HTERT RPE-1 (cell line): ENCODE results near the gene FBN3.

Experiments used
- in situ Hi-C: fragments of 300-500 bp; cut with MboI; formaldehyde crosslinking; loops from 4 replicates; pipeline ENCODE4 v1.14.3; 2020; ENCODE audit warnings: low sequenced_read_pairs

Gene FBN3

DNA sequence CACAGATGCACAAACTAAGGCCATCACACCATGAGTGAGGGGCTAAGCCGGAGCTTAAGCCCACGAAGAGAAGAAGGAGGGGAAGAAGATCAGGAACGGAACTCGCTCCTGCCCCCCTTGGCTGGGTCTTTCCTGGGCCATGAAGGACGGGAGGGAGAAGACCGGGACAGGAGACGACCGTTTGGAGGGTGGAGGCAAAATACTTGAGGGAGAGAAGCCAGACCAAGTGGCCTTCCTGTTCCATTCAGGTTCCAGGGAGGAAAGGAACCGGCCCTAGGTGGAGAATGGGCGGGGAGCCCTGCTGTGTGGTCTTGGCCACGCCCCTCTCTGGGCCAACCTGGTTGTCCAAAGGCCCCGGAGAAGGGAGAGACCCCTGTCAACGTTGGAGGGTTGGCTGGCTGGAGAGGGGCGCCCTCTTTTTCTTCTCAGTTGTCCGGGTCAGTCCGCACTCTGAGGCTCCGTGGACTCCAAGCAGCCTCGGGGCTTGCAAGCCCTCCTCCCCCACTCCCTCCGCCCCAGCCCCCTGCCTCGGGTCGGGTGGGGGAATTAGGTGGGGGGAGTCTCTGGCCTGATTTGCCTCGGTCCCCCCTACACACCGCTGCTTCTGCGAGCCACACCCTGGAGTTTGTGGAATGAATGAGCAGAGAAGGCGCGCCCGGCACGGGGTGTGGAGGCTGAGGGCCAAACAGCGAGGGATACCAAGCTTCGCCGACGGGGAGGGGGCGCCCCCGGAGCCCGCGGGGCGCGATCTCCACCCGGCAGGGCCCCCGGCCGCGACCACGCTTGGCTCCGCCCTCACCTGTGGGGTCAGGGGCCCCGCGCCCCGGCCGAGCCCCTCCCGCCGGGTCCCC, 757 bp downstream of the FBN3 start:
- in situ Hi-C loops: no loop called here

DNA sequence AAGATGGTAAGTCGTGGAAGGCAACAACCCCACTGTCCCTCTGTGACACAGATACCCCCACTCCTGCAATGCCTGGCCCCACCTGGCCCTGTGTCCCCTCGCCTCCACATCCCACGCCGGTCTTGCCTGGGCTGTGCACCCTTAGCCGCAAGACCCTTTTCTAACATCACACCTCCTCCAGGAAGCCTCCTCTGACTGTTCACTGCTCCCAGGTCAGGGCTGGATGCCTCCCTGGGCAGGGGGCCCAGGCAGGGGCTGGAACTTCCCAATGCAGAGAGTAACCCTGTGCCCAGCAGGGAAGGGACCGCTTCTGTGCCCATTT, 1.3 kb downstream of the FBN3 start:
- in situ Hi-C loops: no loop called here

DNA sequence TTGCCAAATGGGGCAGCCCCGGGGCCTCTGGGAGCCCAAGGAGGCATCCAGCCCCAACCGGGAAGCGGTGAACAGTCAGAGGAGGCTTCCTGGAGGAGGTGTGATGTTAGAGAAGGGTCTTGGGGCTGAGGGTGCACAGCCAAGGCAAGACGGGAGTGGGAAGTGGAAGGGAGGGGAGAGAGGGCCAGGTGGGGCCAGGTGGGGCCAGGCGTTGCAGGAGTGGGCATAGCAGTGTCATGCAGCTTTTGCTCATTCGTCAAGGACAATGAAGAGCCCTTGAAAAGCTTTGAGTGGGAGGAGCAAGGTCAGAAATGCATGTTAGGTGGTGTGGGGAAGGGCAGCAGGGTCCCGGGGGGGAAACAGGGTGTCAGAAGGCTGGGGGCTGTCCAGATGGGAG, 1.8 kb downstream of the FBN3 start:
- in situ Hi-C loops: no loop called here

DNA sequence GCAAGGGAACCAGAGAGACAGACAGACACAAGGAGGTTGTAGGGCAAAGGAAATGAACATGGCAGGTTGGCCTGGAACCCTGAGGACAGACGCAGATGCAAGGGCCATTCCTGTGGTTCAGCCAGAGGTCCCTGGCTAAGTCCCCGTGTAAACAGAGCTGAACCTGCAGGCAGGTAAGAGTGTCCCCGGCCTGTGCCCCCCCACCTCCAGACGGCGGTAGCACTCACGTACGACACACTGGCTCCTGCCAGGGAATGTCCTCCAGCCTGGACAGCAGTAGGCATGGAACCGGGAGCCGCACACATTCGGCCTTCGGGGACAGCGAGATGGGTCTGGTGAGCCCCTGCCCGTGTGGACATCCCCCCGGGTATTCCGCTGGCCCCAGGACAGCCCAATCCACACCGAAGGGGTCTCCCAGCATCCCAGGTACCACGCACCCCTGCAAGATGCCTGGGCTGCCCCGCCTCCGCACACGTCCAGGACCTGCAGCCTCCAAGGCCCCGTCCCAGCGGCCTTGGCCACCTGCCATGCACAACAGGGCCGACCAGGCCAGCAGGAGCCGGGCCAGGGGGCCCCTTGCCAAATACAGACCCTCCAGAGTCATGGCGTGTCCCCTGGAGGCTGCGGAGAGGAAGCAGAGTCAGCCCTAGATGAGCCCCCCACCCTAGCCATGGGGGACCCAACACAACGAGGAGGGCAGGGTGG, 2.4 kb downstream of the FBN3 start:
- in situ Hi-C loops: no loop called here

DNA sequence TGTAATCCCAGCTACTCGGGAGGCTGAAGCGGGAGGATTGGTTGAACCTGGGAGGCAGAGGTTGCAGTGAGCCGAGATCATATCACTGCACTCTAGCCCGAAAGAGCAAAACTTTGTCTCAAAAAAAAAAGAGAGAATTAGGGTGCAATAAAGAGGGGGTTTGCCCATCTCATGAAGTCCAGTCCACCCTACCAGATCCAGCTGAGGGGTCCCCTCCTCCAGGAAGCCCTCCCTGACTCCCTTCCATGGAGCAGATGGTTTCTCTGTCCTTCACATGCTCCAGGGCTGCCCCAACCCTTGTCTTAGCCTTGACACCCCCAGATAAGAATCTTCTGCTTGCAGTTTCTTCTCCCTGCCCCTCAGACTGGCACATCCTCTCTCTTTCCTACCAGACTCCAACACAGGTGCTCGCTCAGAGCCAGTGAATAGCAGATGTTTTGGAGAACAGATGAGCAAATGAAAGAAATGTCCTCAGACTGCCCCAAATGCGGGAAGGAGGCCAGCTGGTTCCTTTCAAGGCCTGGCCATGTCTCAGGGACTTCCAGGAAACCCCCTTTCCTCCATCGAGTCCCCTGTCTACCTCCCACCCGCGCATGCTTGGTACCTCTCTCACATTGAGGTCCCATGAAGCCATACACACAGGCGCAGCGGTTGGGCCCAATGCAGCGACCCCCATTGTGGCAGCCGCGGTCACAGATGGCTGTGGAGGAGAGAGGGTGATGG, 5.0 kb downstream of the FBN3 start:
- in situ Hi-C loops: no loop called here

DNA sequence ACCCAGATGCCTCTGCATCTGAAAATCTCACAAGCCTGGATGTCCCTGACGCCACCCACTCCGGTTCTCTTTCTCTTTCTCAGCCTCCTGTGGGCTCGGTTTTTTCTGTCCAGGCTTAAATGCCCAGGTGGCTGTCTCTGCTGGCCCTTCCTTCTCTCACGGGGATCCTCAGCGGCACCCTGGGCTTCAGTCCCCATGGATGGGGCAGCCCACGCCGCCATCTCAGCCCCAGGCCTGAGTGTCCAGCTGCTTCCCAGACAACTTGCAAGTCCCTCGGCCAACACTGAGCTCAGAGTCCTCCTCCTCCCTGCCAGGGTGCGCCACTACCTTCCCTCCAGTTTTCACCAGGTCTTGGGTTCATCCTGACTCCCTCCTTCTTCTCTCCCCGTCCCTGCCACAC, 6.4 kb downstream of the FBN3 start:
- in situ Hi-C loops: no loop called here

DNA sequence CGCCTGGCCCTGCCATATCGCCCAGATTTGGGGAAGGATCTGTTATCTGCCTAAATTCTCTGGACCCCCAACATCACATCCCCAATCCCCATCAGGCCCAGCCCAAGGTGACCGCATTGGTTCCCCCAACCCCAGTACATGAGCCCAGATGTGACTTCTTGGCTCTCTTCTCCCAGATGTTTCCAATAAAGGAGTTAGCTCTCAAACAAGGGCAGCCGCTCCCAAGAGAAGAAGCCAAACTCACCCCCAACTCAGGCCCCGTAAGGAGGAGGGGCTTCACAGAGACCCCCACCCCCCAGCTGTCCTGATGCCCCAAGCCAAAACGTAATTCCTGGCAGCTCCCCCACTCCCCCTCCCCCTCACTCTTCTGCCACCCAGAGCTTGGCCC, 6.9 kb downstream of the FBN3 start:
- in situ Hi-C loops: no loop called here

DNA sequence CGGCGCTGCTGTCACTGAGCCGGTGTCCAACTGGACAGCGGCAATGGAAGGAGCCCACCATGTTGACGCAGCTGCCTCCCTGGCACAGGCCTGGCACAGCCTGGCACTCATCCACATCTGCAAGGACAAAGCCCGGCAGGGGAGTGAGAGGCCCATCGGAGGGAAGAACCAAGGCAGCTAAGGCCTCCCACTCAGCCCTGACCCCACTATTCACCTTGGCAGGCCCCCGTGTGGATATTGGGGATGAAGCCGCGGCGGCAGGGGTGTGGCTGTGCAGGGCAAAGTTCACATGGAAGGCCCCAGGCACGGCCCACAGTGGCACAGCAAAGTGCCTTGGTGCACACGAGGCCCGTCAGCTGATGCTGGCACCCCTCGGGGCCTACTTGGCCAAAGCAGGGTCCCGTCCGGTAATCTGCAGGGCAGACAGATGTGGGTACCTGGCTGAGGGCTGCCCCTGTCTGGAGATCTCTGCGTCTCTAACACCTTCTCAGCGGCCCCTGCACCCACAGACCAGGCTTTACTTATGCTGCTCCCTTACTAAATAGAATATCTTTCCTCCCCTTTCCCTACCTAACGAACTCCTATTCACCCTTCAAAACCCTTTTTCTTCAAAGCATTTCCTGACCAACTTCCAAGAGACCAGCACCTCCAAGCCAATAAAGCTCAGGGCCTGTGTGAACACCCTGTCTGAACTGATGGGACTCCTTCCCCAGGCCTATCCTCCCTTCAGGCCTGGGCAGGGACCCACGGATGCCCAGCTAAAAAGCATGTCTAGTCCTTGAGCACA, 7.5 kb downstream of the FBN3 start:
- in situ Hi-C loops: no loop called here

DNA sequence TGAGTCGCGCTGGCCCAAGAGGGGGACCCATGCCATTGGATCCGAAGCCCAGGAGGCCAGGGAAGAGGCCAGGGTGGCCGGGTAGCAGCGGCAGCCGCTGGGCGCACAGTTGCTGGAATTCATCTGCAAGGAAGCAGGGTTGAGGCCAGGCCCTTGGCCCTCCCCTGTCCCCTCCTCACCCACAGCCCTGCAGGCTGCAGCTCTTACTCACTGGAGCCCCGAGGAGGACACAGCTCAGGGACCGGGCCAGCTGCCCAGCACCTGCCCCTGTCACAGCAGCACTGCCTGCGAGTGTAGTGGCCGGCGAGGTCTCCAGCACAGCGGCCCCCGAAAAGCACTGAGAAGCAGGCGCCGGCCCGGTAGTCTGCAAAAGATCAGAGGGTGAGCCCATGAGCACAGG, 11.2 kb downstream of the FBN3 start:
- in situ Hi-C loops: no loop called here

DNA sequence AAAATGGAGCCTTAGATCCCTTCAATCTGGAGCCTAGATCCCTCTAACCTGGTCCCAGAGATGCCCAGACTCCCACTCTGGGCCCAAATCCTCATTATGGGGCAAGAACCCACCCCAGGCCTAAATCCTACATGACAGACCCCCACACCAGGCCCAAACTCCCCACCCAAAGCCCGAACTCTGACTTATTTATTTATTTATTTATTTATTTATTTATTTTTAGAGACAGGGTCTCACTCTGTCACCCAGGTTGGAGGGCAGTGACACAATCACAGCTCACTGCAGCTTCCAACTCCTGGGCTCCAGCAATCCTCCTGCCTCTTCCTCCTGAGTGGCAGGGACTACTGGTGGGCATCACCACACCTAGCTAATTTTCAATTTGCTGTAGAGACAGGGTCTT, 12.0 kb downstream of the FBN3 start:
- in situ Hi-C loops: no loop called here

DNA sequence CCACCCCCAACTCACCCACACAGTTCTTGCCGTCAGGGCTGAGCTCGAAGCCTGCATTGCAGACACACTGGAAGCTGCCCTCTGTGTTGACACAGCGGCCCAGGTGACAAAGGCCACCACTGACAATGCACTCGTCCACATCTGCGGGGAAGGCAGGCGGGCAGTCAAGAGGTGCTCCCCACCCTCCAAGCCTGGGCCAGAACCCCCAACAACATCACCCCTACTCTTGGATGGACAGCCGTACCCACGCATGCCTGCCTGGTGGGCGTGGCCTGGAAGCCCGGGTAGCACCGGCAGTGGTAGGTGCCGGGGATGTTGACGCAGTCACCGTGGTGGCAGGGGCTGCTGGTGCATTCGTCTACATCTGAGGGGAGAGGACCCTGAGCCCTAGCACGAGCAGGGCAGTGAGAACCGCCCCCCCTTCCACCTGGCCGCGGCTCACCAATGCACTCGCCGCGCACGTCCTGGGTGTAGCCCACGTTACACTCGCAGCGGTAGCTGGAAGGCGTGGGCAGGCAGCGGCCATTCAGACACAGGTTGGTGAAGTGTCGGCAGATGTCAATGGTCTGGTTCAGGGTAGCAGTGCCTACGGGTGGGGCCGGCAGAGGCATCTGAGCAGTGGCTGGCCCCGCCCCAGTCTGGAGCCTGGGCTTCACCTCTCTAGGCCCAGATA, 13.3 kb downstream of the FBN3 start:
- in situ Hi-C loops: no loop called here

DNA sequence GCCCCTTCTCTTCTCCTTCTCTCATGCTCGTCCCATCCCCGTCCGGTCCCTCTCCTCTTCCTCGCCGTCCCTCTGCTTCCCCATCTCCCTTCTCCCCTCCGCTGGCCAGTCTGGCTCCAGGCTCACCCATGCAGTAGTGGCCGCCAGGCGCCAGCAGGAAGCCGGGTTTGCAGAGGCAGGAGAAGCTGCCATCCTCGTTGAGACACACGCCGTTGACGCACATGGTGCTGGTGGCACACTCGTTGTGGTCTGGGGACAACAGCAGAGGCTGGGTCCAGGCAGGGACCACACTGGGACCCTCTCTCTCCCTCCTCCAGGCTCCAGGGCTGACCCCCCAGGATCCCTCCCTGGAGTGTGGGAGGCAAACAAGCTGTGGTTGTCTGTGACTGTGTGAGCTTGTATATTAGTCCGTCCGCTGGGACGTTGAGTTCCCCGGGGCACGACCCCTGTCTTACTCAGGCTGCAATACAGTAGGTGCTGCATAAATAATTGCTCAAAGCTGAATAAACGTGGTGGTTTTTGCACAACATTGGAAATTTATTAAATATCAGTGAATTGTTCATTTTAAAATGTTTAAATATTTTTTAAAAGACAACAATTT, 16.4 kb downstream of the FBN3 start:
- in situ Hi-C loops: no loop called here

DNA sequence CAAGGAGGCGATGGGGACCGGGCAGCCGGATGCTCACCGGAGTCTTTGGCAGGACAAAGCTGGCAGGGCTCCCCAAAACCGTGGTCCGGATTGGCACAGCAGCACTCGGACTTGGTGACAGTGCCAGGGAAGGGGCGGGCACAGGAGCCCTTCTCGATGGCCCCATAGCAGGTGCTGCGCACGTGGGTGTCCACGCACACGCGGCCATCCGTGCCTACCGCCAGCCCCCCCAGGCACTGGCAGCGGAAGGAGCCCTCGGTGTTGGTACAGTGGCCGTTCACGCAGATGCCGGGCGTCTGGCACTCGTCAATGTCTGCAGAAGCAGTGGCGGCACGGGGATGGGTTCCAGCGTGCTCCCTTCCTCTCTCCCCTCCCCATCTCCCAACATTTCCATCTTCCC, 17.9 kb downstream of the FBN3 start:
- in situ Hi-C loops: no loop called here

DNA sequence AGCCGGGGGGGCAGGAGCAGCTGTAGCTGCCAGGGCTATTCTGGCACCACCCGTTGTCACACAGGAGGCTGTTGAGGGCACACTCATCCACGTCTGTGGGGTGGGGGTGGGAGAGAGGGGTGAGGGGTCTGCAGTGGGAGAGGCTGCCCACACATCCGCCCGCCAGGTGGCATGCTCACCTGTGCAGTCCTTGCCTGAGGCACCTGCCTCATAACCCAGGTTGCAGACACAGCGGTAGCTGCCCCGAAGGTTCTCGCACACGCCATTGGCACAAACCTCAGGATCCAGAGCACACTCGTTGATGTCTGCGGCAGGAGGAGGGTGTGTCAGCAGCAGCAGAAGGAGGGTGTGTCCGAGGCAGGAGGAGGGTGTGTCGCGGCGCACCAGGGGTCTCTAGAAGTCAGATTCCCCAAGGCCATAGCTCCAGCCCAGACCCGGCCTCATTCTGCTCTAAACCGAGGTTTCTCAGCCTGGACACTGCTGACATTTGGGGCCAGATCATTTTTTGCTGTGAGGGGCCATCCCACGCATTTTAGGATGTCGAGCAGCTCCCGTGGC, 20.3 kb downstream of the FBN3 start:
- in situ Hi-C loops: no loop called here

DNA sequence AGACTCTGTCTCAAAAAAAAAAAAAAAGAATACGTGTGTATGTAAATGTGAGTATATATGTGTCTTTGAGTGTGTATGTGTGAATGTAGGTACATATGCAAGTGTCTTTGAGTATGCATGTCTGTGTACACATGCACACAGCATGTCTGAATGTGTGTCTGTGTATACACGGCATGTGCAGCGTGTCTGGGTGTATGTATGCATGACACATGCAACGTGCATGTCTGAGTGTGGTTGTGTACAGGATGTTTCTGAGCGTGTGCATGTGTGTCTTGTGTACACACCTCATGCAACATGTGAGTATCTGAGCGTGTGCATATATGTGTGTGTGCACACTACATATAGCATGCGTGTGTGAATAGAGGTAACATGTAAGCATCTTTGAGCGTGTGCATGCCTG, 20.8 kb downstream of the FBN3 start:
- in situ Hi-C loops: no loop called here

DNA sequence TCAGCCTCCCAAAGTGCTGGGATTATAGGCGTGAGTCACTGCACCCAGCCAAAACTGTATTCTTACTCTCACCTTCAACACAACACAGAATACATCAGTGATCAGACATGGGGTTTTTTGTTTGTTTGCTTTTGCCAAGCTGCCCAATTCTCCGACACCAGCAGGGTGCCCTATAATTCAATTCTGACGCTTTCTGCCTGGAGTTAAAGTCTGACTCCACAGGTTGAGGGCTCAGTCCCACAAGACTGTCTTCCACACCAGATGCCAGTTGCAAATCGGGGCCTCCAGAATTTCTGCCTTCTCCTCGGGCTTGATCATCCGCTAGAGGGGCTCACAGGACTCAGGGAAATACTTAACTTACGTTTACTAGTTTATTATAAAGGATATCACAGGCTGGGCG, 22.1 kb downstream of the FBN3 start:
- in situ Hi-C loops: no loop called here

DNA sequence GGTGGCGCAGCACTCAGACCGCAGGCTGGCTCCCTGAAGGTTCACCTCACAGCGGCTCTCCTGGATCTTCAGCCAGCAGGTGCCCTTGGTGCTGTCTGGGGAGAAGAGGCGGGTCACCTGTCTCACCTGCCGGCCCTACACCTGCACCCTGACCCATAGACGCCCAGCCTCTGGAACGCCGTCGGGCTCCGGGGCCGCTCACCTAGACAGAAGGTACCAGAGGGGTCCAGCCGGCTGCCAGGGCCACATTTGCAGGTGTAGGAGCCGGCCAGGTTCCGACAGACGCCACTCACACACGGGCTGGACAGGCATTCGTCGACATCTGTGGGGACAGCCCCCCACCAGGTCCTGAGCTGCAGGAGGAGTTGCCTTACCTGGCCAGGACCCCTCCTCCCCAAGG, 22.9 kb downstream of the FBN3 start:
- in situ Hi-C loops: no loop called here

DNA sequence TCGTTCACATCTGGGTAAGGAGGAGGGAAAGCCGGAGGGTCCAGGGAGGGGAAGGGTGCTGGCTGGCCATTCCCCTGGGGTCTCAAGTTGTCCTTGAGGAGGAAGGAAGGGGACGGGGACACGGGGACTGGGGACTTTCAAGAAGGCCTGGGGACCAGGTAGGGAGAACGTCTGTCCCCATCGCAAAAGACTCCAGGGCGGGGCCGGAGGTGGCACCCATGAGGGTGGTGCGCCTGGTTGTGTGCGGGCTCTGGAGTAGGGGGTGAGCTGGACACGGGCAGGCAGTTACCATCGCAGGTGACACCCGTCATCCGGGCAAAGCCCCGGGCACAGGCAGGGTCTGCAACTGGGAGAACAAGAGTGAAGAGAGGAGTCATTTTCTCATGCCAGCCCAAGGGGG, 23.4 kb downstream of the FBN3 start:
- in situ Hi-C loops: no loop called here

DNA sequence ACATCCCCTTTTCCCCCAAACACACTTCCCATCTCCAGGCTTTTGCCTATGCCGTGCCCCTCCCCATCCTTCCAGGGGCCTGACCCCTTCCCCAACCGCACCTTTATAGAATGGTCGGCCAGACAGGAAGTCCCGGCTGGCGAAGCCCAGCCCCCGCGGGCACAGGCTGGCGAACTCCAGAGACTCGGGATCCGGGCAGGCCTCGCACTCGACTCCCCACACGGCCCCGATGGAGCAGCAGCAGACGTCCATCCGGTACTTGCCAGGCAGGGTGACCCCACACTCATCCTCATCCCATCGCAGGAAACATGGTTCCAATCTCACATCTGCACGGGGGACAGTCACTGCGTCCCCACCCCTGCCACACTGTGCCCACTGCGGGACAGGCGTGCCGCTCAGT, 25.7 kb downstream of the FBN3 start:
- in situ Hi-C loops: no loop called here
